NCI-H2227 treated with DMSO at 0.1 percent for 48 hours (cell line): ENCODE results near the gene RPS6KA4.

Source experiments
- DNase-seq: peaks from one replicate; lab custom pipeline; 2025; lab: John Stamatoyannopoulos, UW

RPS6KA4 gene

GRCh38 chr11:64327375-64327774 lies 31.6 kb upstream of the RPS6KA4 start:
- DNase-seq: no peak

- no peak for DNase-seq
Measured at GRCh38 chr11:64327993-64328392, 31.0 kb upstream of the RPS6KA4 start.

- no peak for DNase-seq
Measured at GRCh38 chr11:64330888-64331287, 28.1 kb upstream of the RPS6KA4 start.

GRCh38 chr11:64331569-64332371 lies 27.2 kb upstream of the RPS6KA4 start:
- DNase-seq: no peak

GRCh38 chr11:64333556-64333955 lies 25.4 kb upstream of the RPS6KA4 start:
- DNase-seq: no peak

- DNase-seq: no peak
Measured at GRCh38 chr11:64334764-64335735, 23.9 kb upstream of the RPS6KA4 start.

GRCh38 chr11:64337538-64338249 lies 21.3 kb upstream of the RPS6KA4 start:
- DNase-seq: no peak

GRCh38 chr11:64338716-64339115 lies 20.2 kb upstream of the RPS6KA4 start:
- no peak for DNase-seq

- DNase-seq: no peak
Measured at GRCh38 chr11:64339286-64339685, 19.7 kb upstream of the RPS6KA4 start.

- DNase-seq: no peak
Measured at GRCh38 chr11:64339754-64340408, 19.1 kb upstream of the RPS6KA4 start, which contains the start of gene CCDC88B. Gene CCDC88B (plus strand): TSS chr11:64340204. CDS start chr11:64340267, 63 bp downstream.

GRCh38 chr11:64340671-64341335 lies 18.2 kb upstream of the RPS6KA4 start:
- no peak for DNase-seq

GRCh38 chr11:64341429-64341828 lies 17.5 kb upstream of the RPS6KA4 start:
- DNase-seq: no peak

GRCh38 chr11:64341851-64342791 lies 16.8 kb upstream of the RPS6KA4 start:
- no peak for DNase-seq

- DNase-seq: no peak
Measured at GRCh38 chr11:64342869-64343745, 15.9 kb upstream of the RPS6KA4 start.

- no peak for DNase-seq
Measured at GRCh38 chr11:64343767-64344559, 15.0 kb upstream of the RPS6KA4 start.

- no peak for DNase-seq
Measured at GRCh38 chr11:64344787-64345186, 14.2 kb upstream of the RPS6KA4 start.

GRCh38 chr11:64347193-64347867 lies 11.6 kb upstream of the RPS6KA4 start:
- no peak for DNase-seq
